Tongue (tissue), 2 donors: ENCODE measurements around the gene CHKA. TPM values are rescaled to one million over a fixed set of nuclear protein-coding genes. Genes with fewer than 3 reads are reported as not detected.

ENCODE experiments used
- DNase-seq: peaks from one replicate; pipeline ENCODE4 v3.0.0-alpha.2; 2015
- total RNA-seq: library from RNA; depleted of rRNA; stranded (reverse); fragments of >200 nt; gene quantifications from one replicate; pipeline ENCODE4 v1.2.3, GENCODE V29; 2014

CHKA gene
- total RNA-seq, 1 donor from 2014 or later, result 19.0 TPM

- no peak for DNase-seq
Observed at GRCh38 chr11:68142441-68143309, 21.5 kb upstream of the CHKA start.

GRCh38 chr11:68142028-68142412 lies 20.8 kb upstream of the CHKA start:
- DNase-seq, result no peak

GRCh38 chr11:68141246-68142027 lies 20.2 kb upstream of the CHKA start:
- no peak for DNase-seq

- DNase-seq, result no peak
Observed at GRCh38 chr11:68140496-68141245, 19.5 kb upstream of the CHKA start.

- DNase-seq, result no peak
Observed at GRCh38 chr11:68138237-68138636, 17.0 kb upstream of the CHKA start.

GRCh38 chr11:68137833-68138232 lies 16.6 kb upstream of the CHKA start:
- DNase-seq, result peak; percentile 33

GRCh38 chr11:68136866-68137265 lies 15.7 kb upstream of the CHKA start:
- no peak for DNase-seq

- DNase-seq, result no peak
Observed at GRCh38 chr11:68135161-68135560, 14.0 kb upstream of the CHKA start.

GRCh38 chr11:68133761-68134160 lies 12.6 kb upstream of the CHKA start:
- no peak for DNase-seq

- no peak for DNase-seq
Observed at GRCh38 chr11:68130121-68130520, 8.9 kb upstream of the CHKA start.

GRCh38 chr11:68128682-68129327 lies 7.6 kb upstream of the CHKA start:
- no peak for DNase-seq

- DNase-seq, result peak; percentile 89
Observed at GRCh38 chr11:68127714-68128681, 6.8 kb upstream of the CHKA start.

- DNase-seq, result no peak
Observed at GRCh38 chr11:68125164-68125563, 4.0 kb upstream of the CHKA start.

GRCh38 chr11:68122936-68123539 lies 1.9 kb upstream of the CHKA start:
- no peak for DNase-seq

GRCh38 chr11:68120273-68121066 lies 718 bp downstream of the CHKA start:
- DNase-seq, result peak; percentile 65

GRCh38 chr11:68118706-68119448 lies 2.3 kb downstream of the CHKA start:
- DNase-seq, result peak; percentile 39

GRCh38 chr11:68117853-68118470 lies 3.2 kb downstream of the CHKA start:
- peak; percentile 54 for DNase-seq

- no peak for DNase-seq
Observed at GRCh38 chr11:68116974-68117373, 4.2 kb downstream of the CHKA start.
